Naive thymus-derived CD4-positive, alpha-beta T cell (primary cell): ENCODE measurements around the gene PLEKHA1. TPM values are rescaled to one million over a fixed set of nuclear protein-coding genes. Genes with fewer than 3 reads are reported as not detected.

Source experiments
- ATAC-seq: fragments of 150-1000 bp; cut with Tn5 transposase; 2 replicates; pipeline ENCODE4 v1.10.0; 2021; ENCODE audit warnings: mild to moderate bottlenecking, moderate library complexity
- CTCF ChIA-PET: fragments of 350-600 bp; sonication (Branson Sonifier 250); formaldehyde crosslinking; loops from one replicate; lab custom pipeline; 2021; ENCODE audit warnings: antibody characterized with exemption; lab: Charles Lee
- POLR2A ChIA-PET: fragments of 350-600 bp; sonication (Branson Sonifier 250); formaldehyde crosslinking; loops from one replicate; lab custom pipeline; 2021; ENCODE audit warnings: antibody characterized with exemption, inconsistent platforms; lab: Charles Lee
- DNase-seq, 9 donors: peaks; one replicate each; pipeline versions ENCODE4 v3.0.0 to v3.0.0-alpha.2; 2020 to 2022; ENCODE audit warnings: mixed read lengths in 1 of 9
- H3K27ac ChIP-seq: one replicate; pipeline ENCODE4 v1.7.0; 2013; ENCODE audit warnings: mild to moderate bottlenecking, low read depth, low read length, moderate library complexity
- H3K27me3 ChIP-seq, 2 donors: one replicate each; pipeline ENCODE4 v1.7.0; 2013; ENCODE audit warnings: low read length in 2 of 2, mild to moderate bottlenecking in 2 of 2, moderate library complexity in 2 of 2; ENCODE audit not compliant: control insufficient read depth in 2 of 2, insufficient read depth in 2 of 2
- H3K36me3 ChIP-seq, 3 experiments: 1 replicate in 2 of 3; 2 replicates in 1 of 3; pipeline ENCODE4 v1.7.0; 2013; ENCODE audit warnings: low read length in 3 of 3, mild to moderate bottlenecking in 3 of 3, moderate library complexity in 1 of 3; ENCODE audit not compliant: insufficient read depth in 3 of 3, control insufficient read depth in 2 of 3
- H3K4me1 ChIP-seq, 2 donors: one replicate each; pipeline ENCODE4 v1.7.0; 2013; ENCODE audit warnings: low read length in 2 of 2, mild to moderate bottlenecking in 2 of 2, moderate library complexity in 1 of 2; ENCODE audit not compliant: control insufficient read depth in 2 of 2, insufficient read depth in 2 of 2
- H3K4me3 ChIP-seq: 2 replicates; pipeline ENCODE4 v1.7.0; 2013; ENCODE audit warnings: mild to moderate bottlenecking, low read length
- H3K9me3 ChIP-seq, 3 experiments: 1 replicate in 2 of 3; 2 replicates in 1 of 3; pipeline ENCODE4 v1.7.0; 2013; ENCODE audit warnings: low read length in 3 of 3; ENCODE audit not compliant: control insufficient read depth in 2 of 3
- H3K27ac Mint-ChIP-seq, 9 donors: one replicate each; pipeline ENCODE4 v1.8.0; 2020 to 2022; ENCODE audit warnings: mixed read lengths in 9 of 9, mild to moderate bottlenecking in 8 of 9, moderate library complexity in 5 of 9, inconsistent platforms in 2 of 9
- H3K27me3 Mint-ChIP-seq, 5 donors: one replicate each; pipeline ENCODE4 v1.8.0; 2021 to 2022; ENCODE audit warnings: mixed read lengths in 5 of 5, mild to moderate bottlenecking in 1 of 5
- H3K36me3 Mint-ChIP-seq, 5 donors: one replicate each; pipeline ENCODE4 v1.8.0; 2020 to 2022; ENCODE audit warnings: mixed read lengths in 5 of 5, mild to moderate bottlenecking in 3 of 5, inconsistent platforms in 1 of 5
- H3K4me1 Mint-ChIP-seq, 7 donors: one replicate each; pipeline ENCODE4 v1.8.0; 2020 to 2022; ENCODE audit warnings: mixed read lengths in 7 of 7, mild to moderate bottlenecking in 3 of 7, inconsistent platforms in 1 of 7
- H3K4me3 Mint-ChIP-seq, 10 donors: one replicate each; pipeline ENCODE4 v1.8.0; 2020 to 2022; ENCODE audit warnings: mild to moderate bottlenecking in 10 of 10, mixed read lengths in 10 of 10, moderate library complexity in 6 of 10, inconsistent platforms in 2 of 10
- H3K9me3 Mint-ChIP-seq, 11 donors: one replicate each; pipeline ENCODE4 v1.8.0; 2020 to 2022; ENCODE audit warnings: mixed read lengths in 11 of 11, mild to moderate bottlenecking in 4 of 11, inconsistent platforms in 1 of 11, moderate library complexity in 1 of 11
- intact Hi-C, 2 donors: fragments of 100-400 bp; cut with micrococcal nuclease; formaldehyde crosslinking; loops; one replicate each; pipeline ENCODE4 v1.15.1; 2023
- polyA plus RNA-seq, 2 donors: library from polyadenylated mRNA; unstranded; fragments of 300-500 nt; fragmentation: Illumina TruSeq; gene quantifications; one replicate each; pipeline ENCODE4 v1.2.3, GENCODE V29; 2021
- total RNA-seq, 6 experiments: library from RNA in 5 of 6; stranded (reverse) in 5 of 6; gene quantifications; 1 replicate in 5 of 6; 2 replicates in 1 of 6; pipeline ENCODE4 v1.2.3 and lab custom pipeline; 2021 to 2026

PLEKHA1 gene
- total and polyA plus RNA-seq, 7 experiments from 2014 or later: 5.9 to 100 (median 87.2) TPM

DNA sequence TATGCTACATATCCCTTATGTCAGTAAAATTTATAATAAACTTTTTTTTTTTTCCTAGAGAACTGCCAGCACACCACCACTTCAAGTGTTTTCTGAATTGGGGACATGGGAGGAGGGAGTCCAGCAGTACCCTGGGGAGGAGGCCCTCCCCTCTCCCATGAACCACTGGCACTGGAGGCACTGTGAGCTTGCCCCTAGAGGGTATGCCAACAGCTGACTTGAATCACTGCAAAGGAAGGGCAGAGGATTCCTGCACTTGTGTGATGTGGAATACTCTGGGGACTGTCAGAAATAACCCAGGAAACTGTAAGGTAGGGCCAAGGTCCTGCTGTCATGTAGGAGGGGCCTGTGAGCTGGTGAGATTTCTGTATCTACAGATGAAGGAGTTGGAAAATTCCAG is 71.4 kb downstream of the PLEKHA1 start:
- no peak overlapping the region for H3K4me3 Mint-ChIP-seq
- DNase-seq (no peak), ATAC-seq (no peak)
- Histone ChIP-seq H3K4me3 (no peak overlapping the region), H3K9me3 (no peaks in the 10 kb centered on the region), H3K27ac (no peak overlapping the region), H3K27me3 (no peaks in the 10 kb centered on the region), H3K4me1 (no peaks in the 10 kb centered on the region), H3K36me3 (no peaks in the 10 kb centered on the region)
- CTCF ChIA-PET: no interaction called here
- H3K27ac Mint-ChIP-seq: no peak overlapping the region
- POLR2A ChIA-PET: no interaction called here
- H3K4me1 Mint-ChIP-seq: no peaks in the 10 kb centered on the region
- no peaks in the 10 kb centered on the region for H3K36me3 Mint-ChIP-seq
- peaks cover 0 to 26% (median 6%) of the 10 kb centered on the region in 5 donors for H3K27me3 Mint-ChIP-seq
- no peaks in the 10 kb centered on the region for H3K9me3 Mint-ChIP-seq
- intact Hi-C loops: no loop called here

DNA sequence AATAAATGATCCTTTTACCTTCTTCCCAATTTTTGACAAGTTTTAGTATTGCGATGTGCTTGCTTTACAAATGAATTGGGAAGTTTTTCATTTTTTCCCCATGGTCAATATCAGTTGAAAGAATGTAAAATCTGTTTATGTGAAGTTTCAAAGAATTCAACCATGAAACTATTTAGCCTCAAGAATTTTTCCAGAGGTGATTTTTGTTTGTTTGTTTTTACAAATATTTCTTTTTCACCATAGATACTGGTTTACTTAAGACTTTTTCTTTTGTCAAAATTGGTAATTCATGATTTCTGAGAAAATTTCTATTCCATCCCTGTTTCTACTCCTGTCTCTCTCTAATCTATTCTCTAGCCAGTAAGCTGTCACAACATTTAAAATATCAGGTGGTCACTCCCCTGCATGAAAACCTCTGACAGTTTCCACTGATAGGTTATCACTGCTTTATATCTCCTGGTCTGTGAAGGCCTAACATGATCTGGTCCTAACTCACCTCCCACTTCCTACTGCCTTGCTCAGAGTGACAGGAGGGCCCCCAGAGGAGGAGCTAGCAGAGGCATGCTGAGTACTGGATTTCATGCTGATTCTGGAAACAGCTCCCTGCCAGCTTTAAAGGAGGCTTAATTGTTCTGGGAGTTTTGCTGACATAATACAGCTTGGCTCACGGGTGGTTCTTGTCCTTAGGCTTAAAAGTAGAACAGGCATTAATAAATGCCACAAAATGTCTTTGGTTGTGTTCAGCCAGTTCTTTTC is 72.3 kb downstream of the PLEKHA1 start:
- Histone ChIP-seq H3K36me3 (no peaks in the 10 kb centered on the region), H3K27ac (no peak overlapping the region), H3K27me3 (no peaks in the 10 kb centered on the region), H3K4me3 (no peak overlapping the region), H3K4me1 (no peaks in the 10 kb centered on the region), H3K9me3 (no peaks in the 10 kb centered on the region)
- no peaks in the 10 kb centered on the region for H3K36me3 Mint-ChIP-seq
- H3K4me3 Mint-ChIP-seq: no peak overlapping the region
- CTCF ChIA-PET: no interaction called here
- no peaks in the 10 kb centered on the region for H3K4me1 Mint-ChIP-seq
- intact Hi-C loops: no loop called here
- DNase-seq (no peak), ATAC-seq (no peak)
- POLR2A ChIA-PET: no interaction called here
- H3K27ac Mint-ChIP-seq: no peak overlapping the region
- peaks cover 0 to 26% (median 6%) of the 10 kb centered on the region in 5 donors for H3K27me3 Mint-ChIP-seq
- no peaks in the 10 kb centered on the region for H3K9me3 Mint-ChIP-seq

DNA sequence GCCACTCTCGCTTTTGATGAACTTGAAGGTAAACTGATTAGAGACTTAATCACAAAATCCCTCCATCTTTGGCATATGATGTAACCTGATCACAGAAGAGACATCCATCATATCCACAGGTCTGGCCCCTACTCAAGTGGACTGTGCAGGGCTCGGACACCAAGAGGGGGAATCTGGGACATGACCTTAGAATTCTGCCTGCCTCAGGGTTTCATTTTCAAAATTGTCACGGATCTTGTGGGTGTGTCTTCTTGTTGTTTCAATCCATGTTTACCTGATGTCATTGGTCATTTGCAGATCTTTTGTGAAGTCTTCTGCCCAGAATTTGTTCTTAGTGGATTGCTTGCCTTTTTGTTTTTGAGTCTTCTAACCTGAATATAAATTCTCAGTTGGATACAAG is 74.1 kb downstream of the PLEKHA1 start:
- no peaks in the 10 kb centered on the region for H3K9me3 ChIP-seq
- H3K4me1 ChIP-seq: no peaks in the 10 kb centered on the region
- H3K27me3 Mint-ChIP-seq: peaks cover 0 to 26% (median 12%) of the 10 kb centered on the region in 5 donors
- intact Hi-C loops: no loop called here
- no peaks in the 10 kb centered on the region for H3K4me1 Mint-ChIP-seq
- H3K27ac ChIP-seq: no peak overlapping the region
- no peak for ATAC-seq
- H3K36me3 ChIP-seq: no peaks in the 10 kb centered on the region
- no peaks in the 10 kb centered on the region for H3K9me3 Mint-ChIP-seq
- CTCF ChIA-PET: no interaction called here
- no peaks in the 10 kb centered on the region for H3K36me3 Mint-ChIP-seq
- POLR2A ChIA-PET: no interaction called here
- H3K4me3 Mint-ChIP-seq: no peak overlapping the region
- no peak overlapping the region for H3K27ac Mint-ChIP-seq
- no peak overlapping the region for H3K4me3 ChIP-seq
- no peak for DNase-seq
- H3K27me3 ChIP-seq: no peaks in the 10 kb centered on the region

DNA sequence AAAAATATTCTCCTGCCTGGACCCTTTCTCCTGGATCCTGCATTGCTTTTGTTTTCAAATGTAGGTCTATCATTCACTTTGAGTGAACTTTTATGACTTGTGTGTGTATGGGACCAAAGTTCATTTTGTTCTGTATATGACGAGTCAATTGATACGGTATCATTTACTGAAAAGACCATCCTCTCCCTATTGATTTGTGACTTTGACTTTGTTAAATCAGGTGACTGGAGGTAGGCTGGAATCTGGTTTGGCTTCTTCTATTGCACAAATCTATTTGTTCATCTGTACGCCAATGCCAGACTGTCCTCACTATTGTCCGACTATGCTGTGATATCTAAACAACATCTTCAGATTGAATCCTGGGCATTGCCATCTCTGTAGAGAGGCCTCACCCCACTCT is 74.6 kb downstream of the PLEKHA1 start:
- no peak for ATAC-seq
- Mint-ChIP-seq H3K4me1 (no peaks in the 10 kb centered on the region), H3K4me3 (no peak overlapping the region), H3K27me3 (peaks cover 2 to 26% (median 15%) of the 10 kb centered on the region in 5 donors), H3K36me3 (no peaks in the 10 kb centered on the region), H3K9me3 (no peaks in the 10 kb centered on the region), H3K27ac (no peak overlapping the region)
- H3K27ac ChIP-seq: no peak overlapping the region
- POLR2A ChIA-PET: no interaction called here
- H3K9me3 ChIP-seq: no peaks in the 10 kb centered on the region
- H3K4me3 ChIP-seq: no peak overlapping the region
- CTCF ChIA-PET: no interaction called here
- H3K4me1 ChIP-seq: no peaks in the 10 kb centered on the region
- no peaks in the 10 kb centered on the region for H3K36me3 ChIP-seq
- intact Hi-C loops: no loop called here
- no peak for DNase-seq
- H3K27me3 ChIP-seq: no peaks in the 10 kb centered on the region

DNA sequence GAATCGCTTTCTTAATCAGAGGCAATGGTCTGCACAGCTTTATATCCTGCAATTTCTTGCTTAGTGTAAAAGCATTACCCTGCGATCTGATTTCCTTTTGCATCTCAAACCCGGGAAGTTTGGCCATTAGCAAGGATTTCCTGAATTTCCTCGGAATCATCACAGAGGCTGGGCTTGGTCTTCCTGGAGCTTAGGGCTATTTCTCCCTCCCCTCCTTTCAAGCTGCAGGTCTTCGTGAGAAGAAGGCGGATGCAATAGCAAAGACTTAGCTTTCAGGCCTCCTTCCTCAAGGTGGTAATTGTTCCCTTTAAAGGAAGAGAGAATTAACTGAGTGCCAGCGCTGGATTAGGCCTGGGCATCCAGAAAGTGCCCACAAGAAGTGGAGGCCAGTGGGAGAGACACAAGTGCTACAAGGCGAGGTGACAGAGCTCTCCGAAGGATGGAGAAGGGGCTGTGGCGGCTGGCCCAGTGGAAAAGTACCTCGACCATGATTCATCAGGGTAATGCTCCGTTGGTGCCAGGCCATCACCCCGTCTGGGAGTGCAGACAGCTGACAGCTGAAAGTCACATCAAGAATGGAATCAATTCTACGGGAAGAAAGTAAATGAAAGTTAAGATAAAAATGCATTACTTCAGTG is 76.0 kb downstream of the PLEKHA1 start:
- POLR2A ChIA-PET: interaction anchor here (0.7 kb wide), 1 partner anchor 18 kb away, joined by 3 read pairs; no protein-coding TSS in a partner anchor

DNA sequence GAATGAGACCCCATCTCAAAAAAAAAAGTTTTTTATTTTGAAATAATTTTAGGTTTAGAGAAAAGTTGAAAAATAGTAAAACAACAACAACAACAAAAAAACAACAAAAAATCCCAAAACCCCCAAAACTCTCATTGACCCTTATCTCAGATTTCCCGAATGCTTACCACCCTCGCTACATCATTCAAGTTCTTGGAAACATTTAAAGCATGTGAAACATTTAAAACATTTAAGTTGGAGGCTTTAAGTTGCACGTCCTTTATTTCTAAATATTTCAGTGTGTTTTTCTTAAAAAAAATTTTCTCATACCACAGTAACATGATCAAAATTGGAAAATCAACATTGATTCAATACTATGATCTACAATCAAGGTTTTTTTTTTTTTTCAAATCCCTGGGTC is 79.6 kb downstream of the PLEKHA1 start:
- Mint-ChIP-seq H3K36me3 (no peaks in the 10 kb centered on the region), H3K4me1 (peaks cover 0 to 2% (median 0%) of the 10 kb centered on the region in 7 donors), H3K27ac (no peak overlapping the region), H3K27me3 (peaks cover 24 to 61% (median 42%) of the 10 kb centered on the region in 5 donors), H3K9me3 (no peaks in the 10 kb centered on the region), H3K4me3 (no peak overlapping the region)
- Histone ChIP-seq H3K27ac (no peak overlapping the region), H3K36me3 (no peaks in the 10 kb centered on the region), H3K9me3 (no peaks in the 10 kb centered on the region), H3K4me1 (no peaks in the 10 kb centered on the region), H3K27me3 (peaks cover 9 to 10% of the 10 kb centered on the region in 2 donors), H3K4me3 (no peak overlapping the region)
- POLR2A ChIA-PET: no interaction called here
- CTCF ChIA-PET: no interaction called here
- DNase-seq: no peak
- intact Hi-C loops: no loop called here
- ATAC-seq: no peak

More for the DNA sequence above, 76.0 kb downstream of the PLEKHA1 start:
- intact Hi-C loops: no loop called here
- no peaks in the 10 kb centered on the region for H3K9me3 ChIP-seq
- no peak for DNase-seq
- Mint-ChIP-seq H3K36me3 (no peaks in the 10 kb centered on the region), H3K4me1 (no peaks in the 10 kb centered on the region), H3K27me3 (peaks cover 6 to 28% (median 19%) of the 10 kb centered on the region in 5 donors), H3K27ac (no peak overlapping the region), H3K4me3 (no peak overlapping the region), H3K9me3 (no peaks in the 10 kb centered on the region)
- no peaks in the 10 kb centered on the region for H3K36me3 ChIP-seq
- H3K27me3 ChIP-seq: no peaks in the 10 kb centered on the region
- CTCF ChIA-PET: interaction anchor here (0.7 kb wide), 1 partner anchor 111 kb away, joined by 4 read pairs; no protein-coding TSS in a partner anchor
- H3K27ac ChIP-seq: no peak overlapping the region
- H3K4me1 ChIP-seq: no peaks in the 10 kb centered on the region
- ATAC-seq: no peak
- no peak overlapping the region for H3K4me3 ChIP-seq
